Panc1 (cell line): ENCODE measurements around the gene SGMS1. TPM values are rescaled to one million over a fixed set of nuclear protein-coding genes. Genes with fewer than 3 reads are reported as not detected.

ENCODE experiments used
- ATAC-seq: fragments of 200-7000 bp; cut with Tn5 transposase; 2 replicates; pipeline ENCODE4 v1.9.1; 2020; ENCODE audit warnings: mild to moderate bottlenecking, moderate library complexity
- BruUV-seq: library from RNA; stranded (reverse); fragments of 400-500 nt; replicated peaks from 2 replicates; lab custom pipeline; 2021; lab: Mats Ljungman, UMichigan
- CTCF ChIA-PET: fragments of 300-600 bp; sonication (Branson Sonifier 250); formaldehyde crosslinking; loops from one replicate; lab custom pipeline; 2022; ENCODE audit warnings: antibody characterized with exemption; lab: Charles Lee
- POLR2A ChIA-PET: fragments of 300-600 bp; sonication (Branson Sonifier 250); formaldehyde crosslinking; loops from one replicate; lab custom pipeline; 2022; ENCODE audit warnings: antibody characterized with exemption; lab: Charles Lee
- DNase-seq: peaks from one replicate; pipeline ENCODE4 v3.0.0-alpha.2; 2010; ENCODE audit warnings: low read depth, low spot score
- H3K27ac ChIP-seq: 2 replicates; pipeline ENCODE4 v1.5.1; 2011; ENCODE audit warnings: mild to moderate bottlenecking, low read length, inconsistent platforms
- H3K27me3 ChIP-seq: fragments of 200-500 bp; sonication (Bioruptor generic); 2 replicates; pipeline ENCODE4 v1.6.0; 2014; ENCODE audit warnings: low read length, inconsistent platforms; ENCODE audit not compliant: control insufficient read depth, insufficient read depth
- H3K36me3 ChIP-seq: fragments of 200-500 bp; sonication (Bioruptor generic); 2 replicates; pipeline ENCODE4 v1.5.1; 2014; ENCODE audit warnings: inconsistent platforms, mild to moderate bottlenecking, low read length, moderate library complexity; ENCODE audit not compliant: control insufficient read depth, insufficient read depth
- H3K4me1 ChIP-seq: 2 replicates; pipeline ENCODE4 v1.5.1; 2011; ENCODE audit warnings: inconsistent platforms, mild to moderate bottlenecking, low read length, moderate library complexity; ENCODE audit not compliant: control insufficient read depth, insufficient read depth
- H3K4me3 ChIP-seq, 2 experiments: 2 replicates each; pipeline ENCODE4 v1.5.1; 2011 to 2012; ENCODE audit warnings: low read depth in 2 of 2, low read length in 2 of 2, mild to moderate bottlenecking in 2 of 2, inconsistent platforms in 1 of 2, moderate library complexity in 1 of 2
- H3K9me3 ChIP-seq: fragments of 200-500 bp; sonication (Bioruptor generic); 2 replicates; pipeline ENCODE4 v1.5.1; 2014; ENCODE audit warnings: low read depth, mild to moderate bottlenecking, inconsistent platforms, low read length, moderate library complexity; ENCODE audit not compliant: control insufficient read depth, insufficient read depth
- POLR2AphosphoS5 ChIP-seq: IDR thresholded peaks from 2 replicates; pipeline ENCODE4 v1.6.1; 2012; ENCODE audit warnings: mild to moderate bottlenecking, low read depth, low read length, moderate library complexity
- SIN3A ChIP-seq: IDR thresholded peaks from 2 replicates; pipeline ENCODE4 v1.6.1; 2012; ENCODE audit warnings: low read depth, mild to moderate bottlenecking, low read length, moderate library complexity, borderline replicate concordance; ENCODE audit not compliant: insufficient read depth
- TCF7L2 ChIP-seq: IDR thresholded peaks from 2 replicates; pipeline ENCODE4 v1.6.1; 2011; ENCODE audit warnings: mild to moderate bottlenecking, low read depth, low read length, inconsistent platforms
- in situ Hi-C: cut with HindIII; loops from 2 replicates; pipeline ENCODE4 v1.10.0; 2016; ENCODE audit warnings: low sequenced_read_pairs, low pct_unique_long_range_greater_than_20kb
- intact Hi-C: fragments of 100-400 bp; cut with micrococcal nuclease; formaldehyde crosslinking; loops from one replicate; pipeline ENCODE4 v1.10.0; 2022; ENCODE audit not compliant: unreplicated experiment
- total RNA-seq: library from RNA; stranded (reverse); gene quantifications from one replicate; pipeline ENCODE4 v1.2.1, GENCODE V29; 2021; ENCODE audit not compliant: unreplicated experiment
- TF ChIP-seq, protein P1 (sequence below), 2 experiments: IDR thresholded peaks; 2 replicates each; pipeline ENCODE4 v1.6.1; 2011 to 2012; ENCODE audit warnings: low read depth in 2 of 2, control low read depth in 1 of 2, low read length in 1 of 2, mild to moderate bottlenecking in 1 of 2, moderate library complexity in 1 of 2; ENCODE audit not compliant: insufficient read depth in 1 of 2
- TF ChIP-seq, protein P2 (sequence below): fragments of 450-650 bp; IDR thresholded peaks from 2 replicates; pipeline ENCODE4 v1.5.1; 2017; ENCODE audit warnings: mild to moderate bottlenecking

Gene SGMS1
- total RNA-seq, 1 experiment from 2014 or later, result 22.0 TPM

- Histone ChIP-seq H3K4me1 (no peaks in the 10 kb centered on the region), H3K4me3 (no peak overlapping the region), H3K9me3 (no peaks in the 10 kb centered on the region), H3K36me3 (no peaks in the 10 kb centered on the region), H3K27ac (no peak overlapping the region), H3K27me3 (no peaks in the 10 kb centered on the region)
- ChIA-PET POLR2A (no interaction called here), CTCF (no interaction called here)
- intact Hi-C loops, result loop anchor here (10.0 kb wide), 1 partner anchor 1732 kb away; no protein-coding TSS in a partner anchor
- TF ChIP-seq, protein P1, sequence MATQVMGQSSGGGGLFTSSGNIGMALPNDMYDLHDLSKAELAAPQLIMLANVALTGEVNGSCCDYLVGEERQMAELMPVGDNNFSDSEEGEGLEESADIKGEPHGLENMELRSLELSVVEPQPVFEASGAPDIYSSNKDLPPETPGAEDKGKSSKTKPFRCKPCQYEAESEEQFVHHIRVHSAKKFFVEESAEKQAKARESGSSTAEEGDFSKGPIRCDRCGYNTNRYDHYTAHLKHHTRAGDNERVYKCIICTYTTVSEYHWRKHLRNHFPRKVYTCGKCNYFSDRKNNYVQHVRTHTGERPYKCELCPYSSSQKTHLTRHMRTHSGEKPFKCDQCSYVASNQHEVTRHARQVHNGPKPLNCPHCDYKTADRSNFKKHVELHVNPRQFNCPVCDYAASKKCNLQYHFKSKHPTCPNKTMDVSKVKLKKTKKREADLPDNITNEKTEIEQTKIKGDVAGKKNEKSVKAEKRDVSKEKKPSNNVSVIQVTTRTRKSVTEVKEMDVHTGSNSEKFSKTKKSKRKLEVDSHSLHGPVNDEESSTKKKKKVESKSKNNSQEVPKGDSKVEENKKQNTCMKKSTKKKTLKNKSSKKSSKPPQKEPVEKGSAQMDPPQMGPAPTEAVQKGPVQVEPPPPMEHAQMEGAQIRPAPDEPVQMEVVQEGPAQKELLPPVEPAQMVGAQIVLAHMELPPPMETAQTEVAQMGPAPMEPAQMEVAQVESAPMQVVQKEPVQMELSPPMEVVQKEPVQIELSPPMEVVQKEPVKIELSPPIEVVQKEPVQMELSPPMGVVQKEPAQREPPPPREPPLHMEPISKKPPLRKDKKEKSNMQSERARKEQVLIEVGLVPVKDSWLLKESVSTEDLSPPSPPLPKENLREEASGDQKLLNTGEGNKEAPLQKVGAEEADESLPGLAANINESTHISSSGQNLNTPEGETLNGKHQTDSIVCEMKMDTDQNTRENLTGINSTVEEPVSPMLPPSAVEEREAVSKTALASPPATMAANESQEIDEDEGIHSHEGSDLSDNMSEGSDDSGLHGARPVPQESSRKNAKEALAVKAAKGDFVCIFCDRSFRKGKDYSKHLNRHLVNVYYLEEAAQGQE (IDR thresholded peaks at IDR 0.05; ENCODE audit: insufficient read depth in 1 of 2, low read depth in 2 of 2, low read length in 1 of 2), result no peak
- TF ChIP-seq POLR2AphosphoS5, result no peak
- no peak for TF ChIP-seq SIN3A
- no peak for TF ChIP-seq TCF7L2
- TF ChIP-seq, protein P2, sequence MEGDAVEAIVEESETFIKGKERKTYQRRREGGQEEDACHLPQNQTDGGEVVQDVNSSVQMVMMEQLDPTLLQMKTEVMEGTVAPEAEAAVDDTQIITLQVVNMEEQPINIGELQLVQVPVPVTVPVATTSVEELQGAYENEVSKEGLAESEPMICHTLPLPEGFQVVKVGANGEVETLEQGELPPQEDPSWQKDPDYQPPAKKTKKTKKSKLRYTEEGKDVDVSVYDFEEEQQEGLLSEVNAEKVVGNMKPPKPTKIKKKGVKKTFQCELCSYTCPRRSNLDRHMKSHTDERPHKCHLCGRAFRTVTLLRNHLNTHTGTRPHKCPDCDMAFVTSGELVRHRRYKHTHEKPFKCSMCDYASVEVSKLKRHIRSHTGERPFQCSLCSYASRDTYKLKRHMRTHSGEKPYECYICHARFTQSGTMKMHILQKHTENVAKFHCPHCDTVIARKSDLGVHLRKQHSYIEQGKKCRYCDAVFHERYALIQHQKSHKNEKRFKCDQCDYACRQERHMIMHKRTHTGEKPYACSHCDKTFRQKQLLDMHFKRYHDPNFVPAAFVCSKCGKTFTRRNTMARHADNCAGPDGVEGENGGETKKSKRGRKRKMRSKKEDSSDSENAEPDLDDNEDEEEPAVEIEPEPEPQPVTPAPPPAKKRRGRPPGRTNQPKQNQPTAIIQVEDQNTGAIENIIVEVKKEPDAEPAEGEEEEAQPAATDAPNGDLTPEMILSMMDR, result no peak
- BruUV-seq, result no TSS peak
- ATAC-seq (no peak), DNase-seq (no peak)
- in situ Hi-C loops, result no loop called here
These were observed 191.3 kb downstream of the SGMS1 start for GRCh38 chr10:50432211-50433009.

DNA sequence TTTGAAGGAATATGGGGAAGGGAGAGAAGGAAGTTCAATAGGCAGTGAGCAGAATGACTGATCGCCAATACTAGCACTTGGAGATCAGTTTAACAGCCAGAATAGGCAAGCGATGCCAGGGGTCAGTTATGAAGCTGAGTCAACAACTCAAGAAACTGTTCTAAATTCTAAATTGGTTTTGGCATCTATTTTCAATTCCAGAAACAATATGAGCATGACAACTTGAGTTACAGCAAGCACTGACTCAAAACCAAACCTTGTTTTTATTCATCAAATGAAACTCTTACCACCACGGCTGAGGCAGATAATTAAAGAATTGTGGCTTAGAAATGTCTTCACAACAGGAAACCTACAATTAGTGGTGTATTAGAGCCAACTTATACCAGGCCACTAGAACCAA, 192.0 kb downstream of the SGMS1 start:
- H3K4me3 ChIP-seq, result no peak overlapping the region
- ATAC-seq (no peak), DNase-seq (no peak)
- intact Hi-C loops, result loop anchor here (10.0 kb wide), 1 partner anchor 1733 kb away; no protein-coding TSS in a partner anchor
- no peak for TF ChIP-seq TCF7L2
- TF ChIP-seq, protein P2, result no peak
- TF ChIP-seq, protein P1 (IDR thresholded peaks at IDR 0.05; ENCODE audit: insufficient read depth in 1 of 2, low read depth in 2 of 2, low read length in 1 of 2), result no peak
- TF ChIP-seq POLR2AphosphoS5, result no peak
- no peak for TF ChIP-seq SIN3A
- in situ Hi-C loops, result no loop called here
- H3K36me3 ChIP-seq, result no peaks in the 10 kb centered on the region
- H3K4me1 ChIP-seq, result no peaks in the 10 kb centered on the region
- BruUV-seq, result no TSS peak
- no peaks in the 10 kb centered on the region for H3K9me3 ChIP-seq
- H3K27ac ChIP-seq, result no peak overlapping the region
- ChIA-PET CTCF (no interaction called here), POLR2A (no interaction called here)
- no peaks in the 10 kb centered on the region for H3K27me3 ChIP-seq
